Chondrocyte (in vitro differentiated cells): ENCODE data around the gene LRRC2. TPM values are rescaled to one million over a fixed set of nuclear protein-coding genes. Genes with fewer than 3 reads are reported as not detected.
A peak's percentile ranks its signal among the peaks of the same experiment; 100 is the strongest.

Experiments
- DNase-seq: peaks from one replicate; pipeline ENCODE4 v3.0.0; 2021; ENCODE audit warnings: mixed read lengths, low spot score
- H3K27ac Mint-ChIP-seq: one replicate; pipeline ENCODE4 v1.8.0; 2021; ENCODE audit warnings: mild to moderate bottlenecking, moderate library complexity, mixed read lengths; ENCODE audit not compliant: unreplicated experiment
- H3K27me3 Mint-ChIP-seq: 2 replicates; pipeline ENCODE4 v1.8.0; 2021; ENCODE audit warnings: low read depth, mixed read lengths
- H3K36me3 Mint-ChIP-seq: 2 replicates; pipeline ENCODE4 v1.8.0; 2021; ENCODE audit warnings: low read depth, mixed read lengths
- H3K4me1 Mint-ChIP-seq: 2 replicates; pipeline ENCODE4 v1.8.0; 2021; ENCODE audit warnings: low read depth, mild to moderate bottlenecking, mixed read lengths
- H3K4me3 Mint-ChIP-seq: one replicate; pipeline ENCODE4 v1.8.0; 2021; ENCODE audit warnings: mild to moderate bottlenecking, moderate library complexity, mixed read lengths; ENCODE audit not compliant: unreplicated experiment
- H3K9me3 Mint-ChIP-seq: 2 replicates; pipeline ENCODE4 v1.8.0; 2021; ENCODE audit warnings: low read depth, mixed read lengths
- total RNA-seq: library from RNA; stranded (reverse); gene quantifications from 3 replicates; pipeline ENCODE4 v1.2.1, GENCODE V29; 2021
- TF ChIP-seq, protein P1 (sequence below): fragments of 200-600 bp; sonication (generic); IDR thresholded peaks from 2 replicates; pipeline ENCODE4 v1.5.0; 2021; ENCODE audit warnings: antibody characterized with exemption, mild to moderate bottlenecking, moderate library complexity

Gene LRRC2
- total RNA-seq, 1 donor from 2014 or later: 1.9 TPM

DNA sequence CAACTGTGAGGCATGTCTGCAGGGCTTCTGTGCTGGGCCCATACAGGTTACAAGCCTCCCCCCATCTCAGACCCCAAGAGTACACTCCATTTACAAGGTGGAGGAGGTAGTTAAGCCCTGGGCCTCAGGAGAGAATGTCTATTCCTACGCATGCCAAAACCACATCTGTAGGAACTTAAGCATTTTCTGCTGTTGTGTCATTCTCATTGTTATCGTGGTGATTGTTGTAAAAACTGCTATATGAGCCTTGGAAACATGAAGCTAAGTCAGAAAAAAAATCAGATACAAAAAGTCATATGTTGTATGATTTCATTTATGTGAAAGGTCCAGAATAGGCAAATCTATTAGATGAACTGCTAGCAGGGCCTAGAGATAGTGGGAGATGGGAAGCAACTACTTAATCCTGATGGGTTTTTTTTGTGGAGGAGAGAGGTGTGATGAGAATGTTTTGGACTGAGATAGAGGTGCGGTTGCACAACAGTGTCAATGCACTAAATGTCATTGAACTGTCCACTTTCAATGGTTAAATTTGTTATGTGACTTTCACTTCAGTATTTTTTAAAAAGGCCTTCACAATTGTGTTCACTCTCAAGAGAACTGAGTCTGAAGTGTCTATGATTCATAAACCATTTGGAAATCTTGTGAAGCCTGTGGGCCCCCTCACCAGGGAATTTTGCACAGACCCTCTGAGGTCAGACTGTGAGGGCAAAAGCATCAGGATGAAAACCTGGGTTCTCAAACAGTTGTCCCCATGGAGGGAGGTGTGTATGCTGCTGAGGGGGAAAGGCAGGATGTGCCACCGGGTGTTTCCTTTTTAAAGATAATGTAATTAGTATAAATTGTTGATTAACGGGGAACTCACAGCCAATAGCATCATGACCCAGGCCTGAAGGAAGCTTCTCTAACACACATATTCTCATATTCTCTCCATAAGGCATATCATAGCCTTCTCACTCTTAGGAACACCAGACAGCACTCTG, 65.2 kb downstream of the LRRC2 start:
- Mint-ChIP-seq H3K9me3 (no peaks in the 10 kb centered on the region), H3K36me3 (no peaks in the 10 kb centered on the region), H3K4me3 (no peak overlapping the region), H3K27me3 (no peaks in the 10 kb centered on the region), H3K27ac (no peak overlapping the region), H3K4me1 (peaks cover 2% of the 10 kb centered on the region)
- no peak for DNase-seq
- TF ChIP-seq, protein P1, sequence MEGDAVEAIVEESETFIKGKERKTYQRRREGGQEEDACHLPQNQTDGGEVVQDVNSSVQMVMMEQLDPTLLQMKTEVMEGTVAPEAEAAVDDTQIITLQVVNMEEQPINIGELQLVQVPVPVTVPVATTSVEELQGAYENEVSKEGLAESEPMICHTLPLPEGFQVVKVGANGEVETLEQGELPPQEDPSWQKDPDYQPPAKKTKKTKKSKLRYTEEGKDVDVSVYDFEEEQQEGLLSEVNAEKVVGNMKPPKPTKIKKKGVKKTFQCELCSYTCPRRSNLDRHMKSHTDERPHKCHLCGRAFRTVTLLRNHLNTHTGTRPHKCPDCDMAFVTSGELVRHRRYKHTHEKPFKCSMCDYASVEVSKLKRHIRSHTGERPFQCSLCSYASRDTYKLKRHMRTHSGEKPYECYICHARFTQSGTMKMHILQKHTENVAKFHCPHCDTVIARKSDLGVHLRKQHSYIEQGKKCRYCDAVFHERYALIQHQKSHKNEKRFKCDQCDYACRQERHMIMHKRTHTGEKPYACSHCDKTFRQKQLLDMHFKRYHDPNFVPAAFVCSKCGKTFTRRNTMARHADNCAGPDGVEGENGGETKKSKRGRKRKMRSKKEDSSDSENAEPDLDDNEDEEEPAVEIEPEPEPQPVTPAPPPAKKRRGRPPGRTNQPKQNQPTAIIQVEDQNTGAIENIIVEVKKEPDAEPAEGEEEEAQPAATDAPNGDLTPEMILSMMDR: no peak

DNA sequence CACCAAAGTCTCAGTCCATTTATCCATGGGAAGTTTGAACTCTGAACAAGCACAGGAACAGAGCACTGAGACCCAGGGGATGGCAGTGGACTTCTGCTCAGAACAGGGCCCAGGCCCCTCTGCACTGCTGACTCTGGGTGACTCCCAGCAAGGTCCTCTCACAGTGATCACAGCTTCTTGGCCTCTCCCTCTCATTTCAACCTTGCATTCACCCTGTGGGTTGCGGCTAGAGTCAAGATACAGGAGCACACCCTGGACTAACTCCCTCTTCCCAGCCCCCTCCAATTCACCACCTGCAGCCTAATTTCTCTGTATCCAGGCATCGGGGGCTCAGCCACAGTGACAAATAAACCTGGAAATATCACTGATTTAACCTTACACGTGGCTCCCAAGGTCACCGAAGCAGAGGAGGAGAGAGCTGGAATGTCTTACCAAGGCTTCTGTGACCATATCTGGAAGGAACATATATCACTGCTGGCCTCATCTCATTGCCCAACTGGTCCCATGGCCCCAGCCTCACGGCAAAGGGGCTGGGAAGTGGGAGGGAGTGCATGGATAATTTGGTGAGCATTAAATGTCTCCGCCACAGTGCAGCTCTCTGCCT, 67.1 kb downstream of the LRRC2 start:
- H3K4me3 Mint-ChIP-seq: no peak overlapping the region
- no peak overlapping the region for H3K27ac Mint-ChIP-seq
- no peaks in the 10 kb centered on the region for H3K36me3 Mint-ChIP-seq
- TF ChIP-seq, protein P1: no peak
- DNase-seq: no peak
- peaks cover 3% of the 10 kb centered on the region for H3K4me1 Mint-ChIP-seq
- H3K9me3 Mint-ChIP-seq: no peaks in the 10 kb centered on the region
- H3K27me3 Mint-ChIP-seq: no peaks in the 10 kb centered on the region

DNA sequence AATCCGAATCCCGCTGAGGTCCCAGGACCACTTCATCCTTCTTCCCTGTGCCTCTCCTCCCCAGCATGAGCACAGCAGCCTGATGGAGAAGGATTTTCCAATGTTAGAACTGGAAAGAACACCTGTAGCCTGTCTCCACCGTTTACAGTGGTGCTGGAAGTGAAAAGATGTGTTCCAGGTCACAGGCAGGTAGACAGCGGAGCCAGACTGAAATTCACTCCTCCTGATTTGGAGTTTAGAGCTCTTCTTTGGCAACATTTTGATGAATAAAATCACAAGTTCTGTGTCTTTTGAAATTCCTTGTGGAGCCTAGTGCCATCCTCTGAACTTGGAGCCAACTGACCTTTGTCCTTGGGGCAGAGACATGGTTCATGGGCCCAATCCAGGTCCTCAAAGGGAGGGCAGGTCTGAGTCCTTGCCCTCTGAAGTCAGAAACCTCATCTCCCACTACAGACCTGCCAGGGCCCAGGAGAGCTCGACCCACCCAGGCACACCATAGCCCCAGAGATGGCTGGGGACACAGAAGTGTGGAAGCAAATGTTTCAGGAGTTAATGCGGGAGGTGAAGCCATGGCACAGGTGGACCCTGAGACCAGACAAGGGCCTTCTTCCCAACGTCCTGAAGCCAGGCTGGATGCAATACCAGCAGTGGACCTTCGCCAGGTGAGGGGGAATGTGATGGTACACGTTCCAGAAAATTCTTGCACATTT, 68.4 kb downstream of the LRRC2 start, which contains the start of gene RTP3:
TSS of gene RTP3 (plus strand) at position 421 of the 710 bp plus-strand sequence. CDS start at position 508, 87 bp downstream.
- no peak within 1 kb of the TSS for H3K4me3 Mint-ChIP-seq
- no peaks in the 10 kb centered on the region for H3K9me3 Mint-ChIP-seq
- no peak within 1 kb of the TSS for H3K27ac Mint-ChIP-seq
- H3K27me3 Mint-ChIP-seq: no peaks in the 10 kb centered on the region
- no peak for DNase-seq
- TF ChIP-seq, protein P1: no peak
- H3K36me3 Mint-ChIP-seq: no peaks in the 10 kb centered on the region
- peaks cover 3% of the 10 kb centered on the region for H3K4me1 Mint-ChIP-seq

DNA sequence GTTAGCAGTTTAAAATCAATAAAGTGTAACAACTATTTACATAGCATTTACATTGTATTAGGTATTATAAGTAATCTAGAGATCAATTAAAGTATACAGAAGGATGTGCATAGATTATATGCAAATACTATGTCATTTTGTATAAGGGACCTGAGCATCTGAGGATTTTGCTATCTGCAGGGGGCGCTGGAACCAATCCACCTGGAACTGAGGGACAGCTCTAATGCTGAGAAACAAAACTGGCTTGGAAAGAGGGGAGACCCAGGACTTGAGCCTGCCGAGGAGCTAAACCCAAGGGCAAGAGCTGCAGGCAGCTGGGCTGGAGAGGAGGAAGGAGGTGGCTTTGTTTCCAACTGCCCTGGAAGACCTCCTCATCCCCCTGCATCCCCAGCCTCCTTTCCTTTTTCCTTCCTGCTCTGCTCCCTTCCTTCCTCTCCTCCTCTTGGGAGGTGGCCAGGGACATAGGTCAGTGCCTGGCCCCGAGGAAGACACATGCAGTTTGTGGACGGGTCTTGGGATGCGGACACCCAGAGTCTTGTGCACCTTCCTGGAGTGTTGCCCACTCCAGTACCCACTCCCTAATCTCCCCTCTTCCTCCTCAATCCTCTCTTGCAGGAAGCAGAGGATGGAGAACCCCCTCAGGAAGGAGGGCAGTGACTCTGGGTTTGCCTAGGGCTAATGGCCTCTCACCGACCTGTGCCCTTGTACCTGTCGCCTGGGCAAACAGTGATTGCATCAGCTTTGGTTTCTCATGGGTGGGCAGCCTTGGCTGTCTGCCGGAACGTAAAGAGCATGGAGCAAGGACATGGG, 69.2 kb downstream of the LRRC2 start:
- Mint-ChIP-seq H3K4me3 (no peak overlapping the region), H3K36me3 (no peaks in the 10 kb centered on the region), H3K27ac (no peak overlapping the region), H3K27me3 (no peaks in the 10 kb centered on the region), H3K4me1 (peaks cover 3% of the 10 kb centered on the region), H3K9me3 (no peaks in the 10 kb centered on the region)
- TF ChIP-seq, protein P1: peak; percentile 70
- DNase-seq: no peak
